ENCODE results near the gene C16orf92. TPM values are rescaled to one million over a fixed set of nuclear protein-coding genes. Genes with fewer than 3 reads are reported as not detected.

The C16orf92 gene
- total and polyA plus RNA-seq, 2 of the 13 experiments (the other 11 are each of a cell fraction or from before 2014, with no cell fraction given): not detected

DNA sequence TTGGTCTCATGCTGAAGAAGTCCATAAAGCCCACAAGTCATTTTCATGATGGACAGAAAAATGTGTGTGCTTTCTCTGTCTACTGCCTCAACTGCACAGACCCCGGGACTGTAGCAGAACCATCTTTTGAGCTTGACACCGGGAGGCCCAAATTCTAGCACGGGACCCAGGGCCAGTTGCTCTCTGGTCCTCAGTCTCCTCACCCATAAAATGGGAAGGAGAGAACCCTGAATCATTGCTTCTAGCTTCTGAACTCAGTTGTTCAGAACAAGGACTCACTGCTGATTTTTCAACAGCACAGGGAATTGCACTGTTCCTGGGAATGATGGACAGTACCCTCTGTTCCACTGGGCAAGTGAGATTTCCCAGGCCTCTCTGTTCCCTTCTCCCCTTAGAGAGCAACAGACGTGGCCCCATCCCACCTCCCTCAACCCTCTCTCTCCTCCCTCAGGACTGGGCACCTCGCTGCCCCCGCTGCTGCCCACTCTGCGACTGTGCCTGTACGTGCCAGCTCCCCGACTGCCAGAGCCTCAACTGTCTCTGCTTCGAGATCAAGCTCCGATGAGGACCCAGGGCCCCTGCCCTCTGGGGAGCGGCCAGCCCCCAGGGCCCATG lies 40.4 kb downstream of the C16orf92 start (continued):
- TF ChIP-seq ZNF547 (CRISPR knock-in tag; IDR thresholded peaks at IDR 0.05): peak; percentile 78
- TF ChIP-seq SAP130 (CRISPR knock-in tag; IDR thresholded peaks at IDR 0.05; ENCODE audit: low read depth): no peak
- TF ChIP-seq, protein P1, sequence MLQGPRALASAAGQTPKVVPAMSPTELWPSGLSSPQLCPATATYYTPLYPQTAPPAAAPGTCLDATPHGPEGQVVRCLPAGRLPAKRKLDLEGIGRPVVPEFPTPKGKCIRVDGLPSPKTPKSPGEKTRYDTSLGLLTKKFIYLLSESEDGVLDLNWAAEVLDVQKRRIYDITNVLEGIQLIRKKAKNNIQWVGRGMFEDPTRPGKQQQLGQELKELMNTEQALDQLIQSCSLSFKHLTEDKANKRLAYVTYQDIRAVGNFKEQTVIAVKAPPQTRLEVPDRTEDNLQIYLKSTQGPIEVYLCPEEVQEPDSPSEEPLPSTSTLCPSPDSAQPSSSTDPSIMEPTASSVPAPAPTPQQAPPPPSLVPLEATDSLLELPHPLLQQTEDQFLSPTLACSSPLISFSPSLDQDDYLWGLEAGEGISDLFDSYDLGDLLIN (CRISPR knock-in tag; IDR thresholded peaks at IDR 0.05; ENCODE audit: borderline replicate concordance): 0 out of 2 replicates have a peak, but pooled peaks have one; percentile 8
- TF ChIP-seq ZKSCAN8 (CRISPR knock-in tag; IDR thresholded peaks at IDR 0.05; ENCODE audit: borderline replicate concordance): no peak
- no peak for TF ChIP-seq ZNF776 (CRISPR knock-in tag; IDR thresholded peaks at IDR 0.05)
- TF ChIP-seq SMARCC2 (IDR thresholded peaks at IDR 0.05): no peak
- TF ChIP-seq NFE2L2 (IDR thresholded peaks at IDR 0.05; ENCODE audit: low read length): no peak
- TF ChIP-seq ZFYVE20 (CRISPR knock-in tag; IDR thresholded peaks at IDR 0.05; ENCODE audit: borderline replicate concordance, low read depth): no peak
- no peak for TF ChIP-seq CREB1 (IDR thresholded peaks at IDR 0.05)
- no peak for TF ChIP-seq CREB1 (CRISPR knock-in tag; IDR thresholded peaks at IDR 0.05)
- TF ChIP-seq, protein P2, sequence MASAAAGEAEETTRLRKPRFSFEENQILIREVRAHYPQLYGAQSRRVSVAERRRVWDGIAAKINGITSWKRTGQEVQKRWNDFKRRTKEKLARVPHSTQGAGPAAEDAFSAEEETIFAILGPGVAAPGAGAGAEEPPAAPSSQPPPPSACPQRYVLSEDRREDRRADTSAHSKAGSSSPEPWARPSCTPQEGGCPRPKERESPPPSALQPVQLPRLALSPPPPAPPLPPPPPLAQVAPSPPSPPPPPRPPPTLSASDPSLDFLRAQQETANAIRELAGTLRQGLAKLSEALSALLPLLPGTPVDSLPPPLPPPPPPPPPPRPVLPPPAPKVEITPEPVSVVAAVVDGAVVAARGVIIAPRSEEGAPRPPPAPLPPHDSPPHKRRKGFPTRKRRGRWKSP (CRISPR knock-in tag; IDR thresholded peaks at IDR 0.05): no peak
- TF ChIP-seq, protein P3, sequence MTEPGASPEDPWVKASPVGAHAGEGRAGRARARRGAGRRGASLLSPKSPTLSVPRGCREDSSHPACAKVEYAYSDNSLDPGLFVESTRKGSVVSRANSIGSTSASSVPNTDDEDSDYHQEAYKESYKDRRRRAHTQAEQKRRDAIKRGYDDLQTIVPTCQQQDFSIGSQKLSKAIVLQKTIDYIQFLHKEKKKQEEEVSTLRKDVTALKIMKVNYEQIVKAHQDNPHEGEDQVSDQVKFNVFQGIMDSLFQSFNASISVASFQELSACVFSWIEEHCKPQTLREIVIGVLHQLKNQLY (CRISPR knock-in tag; IDR thresholded peaks at IDR 0.05): 0 out of 2 replicates have a peak, but pooled peaks have one; percentile 13
- TF ChIP-seq JUNB (CRISPR knock-in tag; IDR thresholded peaks at IDR 0.05; ENCODE audit: borderline replicate concordance): no peak
- TF ChIP-seq ATRX (CRISPR knock-in tag; IDR thresholded peaks at IDR 0.05; ENCODE audit: borderline replicate concordance): 0 out of 2 replicates have a peak, but pooled peaks have one; percentile 20
- TF ChIP-seq MED1 (CRISPR knock-in tag; IDR thresholded peaks at IDR 0.05): 0 out of 2 replicates have a peak, but pooled peaks have one; percentile 1
- TF ChIP-seq KLF9 (CRISPR knock-in tag; IDR thresholded peaks at IDR 0.05; ENCODE audit: low read depth): no peak
- peak; percentile 21; the same call in 1 of the 2 replicates for TF ChIP-seq TOE1 (CRISPR knock-in tag; IDR thresholded peaks at IDR 0.05)
- TF ChIP-seq, protein P4, sequence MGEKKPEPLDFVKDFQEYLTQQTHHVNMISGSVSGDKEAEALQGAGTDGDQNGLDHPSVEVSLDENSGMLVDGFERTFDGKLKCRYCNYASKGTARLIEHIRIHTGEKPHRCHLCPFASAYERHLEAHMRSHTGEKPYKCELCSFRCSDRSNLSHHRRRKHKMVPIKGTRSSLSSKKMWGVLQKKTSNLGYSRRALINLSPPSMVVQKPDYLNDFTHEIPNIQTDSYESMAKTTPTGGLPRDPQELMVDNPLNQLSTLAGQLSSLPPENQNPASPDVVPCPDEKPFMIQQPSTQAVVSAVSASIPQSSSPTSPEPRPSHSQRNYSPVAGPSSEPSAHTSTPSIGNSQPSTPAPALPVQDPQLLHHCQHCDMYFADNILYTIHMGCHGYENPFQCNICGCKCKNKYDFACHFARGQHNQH (CRISPR knock-in tag; IDR thresholded peaks at IDR 0.05): 0 out of 2 replicates have a peak, but pooled peaks have one; percentile 12
- TF ChIP-seq PLRG1 (conservative IDR thresholded peaks at IDR 0.05): no peak
- TF ChIP-seq, protein P5, sequence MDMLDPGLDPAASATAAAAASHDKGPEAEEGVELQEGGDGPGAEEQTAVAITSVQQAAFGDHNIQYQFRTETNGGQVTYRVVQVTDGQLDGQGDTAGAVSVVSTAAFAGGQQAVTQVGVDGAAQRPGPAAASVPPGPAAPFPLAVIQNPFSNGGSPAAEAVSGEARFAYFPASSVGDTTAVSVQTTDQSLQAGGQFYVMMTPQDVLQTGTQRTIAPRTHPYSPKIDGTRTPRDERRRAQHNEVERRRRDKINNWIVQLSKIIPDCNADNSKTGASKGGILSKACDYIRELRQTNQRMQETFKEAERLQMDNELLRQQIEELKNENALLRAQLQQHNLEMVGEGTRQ (IDR thresholded peaks at IDR 0.05; ENCODE audit: low read depth, low read length): no peak
- TF ChIP-seq, protein P5 (CRISPR knock-in tag; IDR thresholded peaks at IDR 0.05; ENCODE audit: borderline replicate concordance): no peak
- 0 out of 2 replicates have a peak, but pooled peaks have one; percentile 3 for TF ChIP-seq RARA (CRISPR knock-in tag; IDR thresholded peaks at IDR 0.05)
- TF ChIP-seq RNF2 (conservative IDR thresholded peaks at IDR 0.05; ENCODE audit: low read depth): no peak
- TF ChIP-seq, protein P6, sequence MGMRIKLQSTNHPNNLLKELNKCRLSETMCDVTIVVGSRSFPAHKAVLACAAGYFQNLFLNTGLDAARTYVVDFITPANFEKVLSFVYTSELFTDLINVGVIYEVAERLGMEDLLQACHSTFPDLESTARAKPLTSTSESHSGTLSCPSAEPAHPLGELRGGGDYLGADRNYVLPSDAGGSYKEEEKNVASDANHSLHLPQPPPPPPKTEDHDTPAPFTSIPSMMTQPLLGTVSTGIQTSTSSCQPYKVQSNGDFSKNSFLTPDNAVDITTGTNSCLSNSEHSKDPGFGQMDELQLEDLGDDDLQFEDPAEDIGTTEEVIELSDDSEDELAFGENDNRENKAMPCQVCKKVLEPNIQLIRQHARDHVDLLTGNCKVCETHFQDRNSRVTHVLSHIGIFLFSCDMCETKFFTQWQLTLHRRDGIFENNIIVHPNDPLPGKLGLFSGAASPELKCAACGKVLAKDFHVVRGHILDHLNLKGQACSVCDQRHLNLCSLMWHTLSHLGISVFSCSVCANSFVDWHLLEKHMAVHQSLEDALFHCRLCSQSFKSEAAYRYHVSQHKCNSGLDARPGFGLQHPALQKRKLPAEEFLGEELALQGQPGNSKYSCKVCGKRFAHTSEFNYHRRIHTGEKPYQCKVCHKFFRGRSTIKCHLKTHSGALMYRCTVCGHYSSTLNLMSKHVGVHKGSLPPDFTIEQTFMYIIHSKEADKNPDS (CRISPR knock-in tag; IDR thresholded peaks at IDR 0.05): 0 out of 2 replicates have a peak, but pooled peaks have one; percentile 54
